ENCODE data around the gene ZMYND8. TPM values are rescaled to one million over a fixed set of nuclear protein-coding genes. Genes with fewer than 3 reads are reported as not detected.

Gene ZMYND8
- total RNA-seq, 1 donor from 2014 or later, result 42.6 TPM

- Mint-ChIP-seq H3K36me3 (ENCODE audit: low read depth) (peaks cover 20% of the 10 kb centered on the region), H3K4me1 (ENCODE audit: low read depth) (no peaks in the 10 kb centered on the region), H3K4me3 (peak overlapping the region; percentile 92), H3K9me3 (no peaks in the 10 kb centered on the region), H3K27me3 (ENCODE audit: insufficient read depth) (no peaks in the 10 kb centered on the region), H3K27ac (peak overlapping the region; percentile 95)
- DNase-seq (ENCODE audit: low spot score), result no peak
- intact Hi-C loops (cut with micrococcal nuclease), result no loop called here
Observed at GRCh38 chr20:47354714-47355488, 1.6 kb downstream of the ZMYND8 start.

- Mint-ChIP-seq H3K9me3 (no peaks in the 10 kb centered on the region), H3K36me3 (ENCODE audit: low read depth) (peaks cover 20% of the 10 kb centered on the region), H3K4me3 (peak overlapping the region; percentile 92), H3K4me1 (ENCODE audit: low read depth) (no peaks in the 10 kb centered on the region), H3K27me3 (ENCODE audit: insufficient read depth) (no peaks in the 10 kb centered on the region), H3K27ac (peak overlapping the region; percentile 95)
- intact Hi-C loops (cut with micrococcal nuclease), result no loop called here
- DNase-seq (ENCODE audit: low spot score), result no peak
Observed at GRCh38 chr20:47354464-47354713, 2.1 kb downstream of the ZMYND8 start.

- H3K27me3 Mint-ChIP-seq (ENCODE audit: insufficient read depth), result no peaks in the 10 kb centered on the region
- intact Hi-C loops (cut with micrococcal nuclease), result no loop called here
- H3K4me1 Mint-ChIP-seq (ENCODE audit: low read depth), result no peaks in the 10 kb centered on the region
- H3K27ac Mint-ChIP-seq, result peak overlapping the region; percentile 95
- no peak for DNase-seq (ENCODE audit: low spot score)
- H3K9me3 Mint-ChIP-seq, result no peaks in the 10 kb centered on the region
- H3K36me3 Mint-ChIP-seq (ENCODE audit: low read depth), result peaks cover 20% of the 10 kb centered on the region
- H3K4me3 Mint-ChIP-seq, result peak overlapping the region; percentile 92
Observed at GRCh38 chr20:47353692-47354463, 2.6 kb downstream of the ZMYND8 start.

DNA sequence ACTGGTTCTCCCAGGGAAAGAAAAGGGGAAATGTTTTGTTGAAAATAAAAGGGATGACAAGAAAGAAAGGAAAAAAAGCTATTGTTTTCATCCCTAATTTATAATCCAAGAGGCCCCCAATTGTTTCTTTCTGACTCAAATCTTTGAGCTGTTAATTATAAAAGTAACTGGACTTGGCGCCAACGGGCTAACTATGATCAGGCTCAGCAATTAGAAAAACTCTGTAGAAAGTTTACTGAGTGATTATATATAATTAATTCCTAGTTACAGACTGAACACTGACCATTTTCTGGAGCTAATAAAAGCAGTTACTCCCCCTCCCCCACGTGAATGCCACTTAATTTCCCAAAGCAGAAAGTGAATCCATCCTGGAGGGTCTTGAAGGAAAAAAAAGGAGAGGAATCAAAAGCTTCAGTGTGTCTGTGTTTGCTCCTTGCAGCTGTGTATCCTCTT is 3.2 kb downstream of the ZMYND8 start:
- Mint-ChIP-seq H3K36me3 (ENCODE audit: low read depth) (peaks cover 20% of the 10 kb centered on the region), H3K27ac (peak overlapping the region; percentile 36), H3K4me1 (ENCODE audit: low read depth) (no peaks in the 10 kb centered on the region), H3K9me3 (no peaks in the 10 kb centered on the region), H3K4me3 (peak overlapping the region; percentile 92), H3K27me3 (ENCODE audit: insufficient read depth) (no peaks in the 10 kb centered on the region)
- DNase-seq (ENCODE audit: low spot score), result no peak
- intact Hi-C loops (cut with micrococcal nuclease), result no loop called here

- Mint-ChIP-seq H3K27ac (peak overlapping the region; percentile 37), H3K4me3 (no peak overlapping the region), H3K36me3 (ENCODE audit: low read depth) (peaks cover 22% of the 10 kb centered on the region), H3K4me1 (ENCODE audit: low read depth) (no peaks in the 10 kb centered on the region), H3K9me3 (no peaks in the 10 kb centered on the region), H3K27me3 (ENCODE audit: insufficient read depth) (no peaks in the 10 kb centered on the region)
- intact Hi-C loops (cut with micrococcal nuclease), result no loop called here
- DNase-seq (ENCODE audit: low spot score), result no peak
Observed at GRCh38 chr20:47352332-47353238, 3.9 kb downstream of the ZMYND8 start.

DNA sequence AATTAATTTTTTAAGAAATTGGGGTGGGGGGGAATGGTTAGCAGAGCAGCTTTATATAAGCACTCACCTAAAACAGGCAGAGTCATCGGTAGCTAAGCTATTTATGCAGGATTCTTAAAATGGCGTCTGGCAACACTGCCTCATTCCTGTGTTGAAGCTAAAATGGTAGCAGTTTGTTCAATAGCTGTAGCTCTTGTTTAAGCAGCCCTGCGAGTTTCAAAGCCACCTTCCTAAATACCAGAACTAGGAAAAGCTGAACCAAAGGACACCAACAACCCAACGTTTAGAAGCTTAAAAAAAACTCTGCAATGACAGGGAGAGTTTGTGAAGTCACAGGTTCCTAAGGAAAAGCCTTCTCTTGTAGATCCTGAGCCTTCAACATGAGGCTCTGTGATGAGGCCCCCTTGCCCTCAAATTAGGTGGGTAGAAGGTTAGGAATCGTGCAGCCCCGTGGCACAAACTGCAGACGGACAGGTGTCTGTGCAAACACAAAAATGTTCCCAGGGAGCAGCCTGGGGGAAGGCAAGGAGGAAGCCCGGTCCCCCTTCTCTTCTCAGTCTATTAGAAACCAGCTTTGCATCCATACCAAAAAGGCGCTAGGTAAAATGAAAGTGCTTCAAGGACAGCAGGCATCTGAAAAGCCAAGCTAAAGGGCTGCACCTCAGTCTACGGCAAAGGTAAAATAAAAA is 4.7 kb downstream of the ZMYND8 start:
- Mint-ChIP-seq H3K27ac (peak overlapping the region; percentile 37), H3K36me3 (ENCODE audit: low read depth) (peaks cover 30% of the 10 kb centered on the region), H3K4me3 (no peak overlapping the region), H3K4me1 (ENCODE audit: low read depth) (no peaks in the 10 kb centered on the region), H3K9me3 (no peaks in the 10 kb centered on the region), H3K27me3 (ENCODE audit: insufficient read depth) (no peaks in the 10 kb centered on the region)
- intact Hi-C loops (cut with micrococcal nuclease), result loop anchor here (1.0 kb wide), 1 partner anchor 29 kb away; no protein-coding TSS in a partner anchor
- DNase-seq (ENCODE audit: low spot score), result no peak

- peaks cover 38% of the 10 kb centered on the region for H3K36me3 Mint-ChIP-seq (ENCODE audit: low read depth)
- no peak for DNase-seq (ENCODE audit: low spot score)
- no peaks in the 10 kb centered on the region for H3K9me3 Mint-ChIP-seq
- H3K4me3 Mint-ChIP-seq, result no peak overlapping the region
- intact Hi-C loops (cut with micrococcal nuclease), result loop anchor here (1.0 kb wide), 2 partner anchors 29 to 77 kb away; no protein-coding TSS in a partner anchor
- peaks cover 5% of the 10 kb centered on the region for H3K4me1 Mint-ChIP-seq (ENCODE audit: low read depth)
- no peaks in the 10 kb centered on the region for H3K27me3 Mint-ChIP-seq (ENCODE audit: insufficient read depth)
- peak overlapping the region; percentile 37 for H3K27ac Mint-ChIP-seq
Observed at GRCh38 chr20:47350691-47351545, 5.6 kb downstream of the ZMYND8 start.

DNA sequence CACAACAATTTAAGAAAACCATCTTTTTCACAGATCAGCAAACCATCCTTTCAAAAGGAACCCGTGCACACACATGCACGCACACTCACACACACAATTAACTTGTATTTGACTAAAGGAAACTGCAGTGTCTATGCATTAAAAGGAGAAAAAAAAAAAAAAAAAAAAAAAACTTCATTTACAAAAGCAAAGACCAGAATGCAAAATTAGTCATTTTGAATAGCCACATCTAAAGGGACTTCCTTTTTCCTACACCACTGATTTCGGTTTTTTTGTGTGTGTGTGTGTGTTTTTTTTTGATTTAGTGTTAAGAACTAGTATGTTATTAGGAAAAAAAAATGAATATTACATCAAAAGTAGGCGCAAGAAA is 6.3 kb downstream of the ZMYND8 start:
- peaks cover 39% of the 10 kb centered on the region for H3K36me3 Mint-ChIP-seq (ENCODE audit: low read depth)
- no peaks in the 10 kb centered on the region for H3K27me3 Mint-ChIP-seq (ENCODE audit: insufficient read depth)
- H3K4me3 Mint-ChIP-seq, result no peak overlapping the region
- H3K27ac Mint-ChIP-seq, result no peak overlapping the region
- no peaks in the 10 kb centered on the region for H3K9me3 Mint-ChIP-seq
- H3K4me1 Mint-ChIP-seq (ENCODE audit: low read depth), result peaks cover 6% of the 10 kb centered on the region
- intact Hi-C loops (cut with micrococcal nuclease), result loop anchor here (1.0 kb wide), 1 partner anchor 76 kb away; no protein-coding TSS in a partner anchor
- no peak for DNase-seq (ENCODE audit: low spot score)

- Mint-ChIP-seq H3K36me3 (ENCODE audit: low read depth) (peaks cover 36% of the 10 kb centered on the region), H3K27me3 (ENCODE audit: insufficient read depth) (no peaks in the 10 kb centered on the region), H3K4me3 (no peak overlapping the region), H3K9me3 (no peaks in the 10 kb centered on the region), H3K4me1 (ENCODE audit: low read depth) (peaks cover 6% of the 10 kb centered on the region), H3K27ac (no peak overlapping the region)
- no peak for DNase-seq (ENCODE audit: low spot score)
- intact Hi-C loops (cut with micrococcal nuclease), result loop anchor here (1.0 kb wide), 1 partner anchor 75 kb away; no protein-coding TSS in a partner anchor
Observed at GRCh38 chr20:47349365-47350180, 6.9 kb downstream of the ZMYND8 start.

- intact Hi-C loops (cut with micrococcal nuclease), result no loop called here
- DNase-seq (ENCODE audit: low spot score), result no peak
- Mint-ChIP-seq H3K9me3 (no peaks in the 10 kb centered on the region), H3K4me3 (no peak overlapping the region), H3K27ac (no peak overlapping the region), H3K36me3 (ENCODE audit: low read depth) (peaks cover 32% of the 10 kb centered on the region), H3K27me3 (ENCODE audit: insufficient read depth) (no peaks in the 10 kb centered on the region), H3K4me1 (ENCODE audit: low read depth) (peaks cover 6% of the 10 kb centered on the region)
Observed at GRCh38 chr20:47348539-47349142, 7.9 kb downstream of the ZMYND8 start.
